ENCODE data around the gene TNS3. TPM values are rescaled to one million over a fixed set of nuclear protein-coding genes. Genes with fewer than 3 reads are reported as not detected.

The TNS3 gene
- total and polyA plus RNA-seq, 3 experiments from 2014 or later, result 1.4 to 1.5 TPM; not detected in 1

DNA sequence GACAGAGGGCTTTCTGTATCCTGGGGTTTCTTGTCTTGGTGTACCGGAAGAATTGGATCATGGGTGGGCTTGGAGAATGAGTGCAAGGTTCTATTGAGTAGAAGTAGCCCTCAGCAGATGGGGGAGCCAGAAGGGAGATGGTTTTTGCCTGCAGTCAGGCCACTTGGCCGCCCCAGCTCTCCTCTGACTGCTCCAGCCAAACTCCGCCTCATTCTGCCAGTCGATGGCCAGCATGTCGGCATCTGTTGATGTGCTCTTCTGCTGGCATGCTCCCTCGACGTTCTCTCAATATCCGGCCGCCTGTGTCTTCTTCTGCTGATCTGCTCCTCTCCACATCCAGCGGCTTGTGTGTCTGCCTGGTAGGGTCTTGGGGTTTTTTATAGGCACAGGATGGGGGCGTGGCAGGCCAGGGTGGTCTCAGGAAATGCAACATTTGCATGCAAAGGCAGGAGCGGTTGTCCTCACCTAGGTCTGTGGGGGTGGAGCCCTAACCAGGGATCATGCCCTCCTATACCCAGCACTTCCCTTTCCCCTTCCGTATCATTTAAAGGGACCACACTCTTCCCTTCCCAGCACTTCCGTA is 40.2 kb upstream of the TNS3 start:
- H3K4me3 ChIP-seq (ENCODE audit: low read length), result no peak overlapping the region
- no peaks in the 10 kb centered on the region for H3K4me1 ChIP-seq (ENCODE audit: insufficient read depth, low read length)
- DNase-seq, result no peak
- CTCF ChIA-PET, result no interaction called here
- H3K27me3 Mint-ChIP-seq, result peaks cover 0 to 2% of the 10 kb centered on the region in 2 donors
- no peak overlapping the region for H3K27ac ChIP-seq (ENCODE audit: low read depth, low read length)
- no peaks in the 10 kb centered on the region for H3K36me3 ChIP-seq (ENCODE audit: insufficient read depth, low read length)
- H3K36me3 Mint-ChIP-seq, result no peaks in the 10 kb centered on the region
- H3K27ac Mint-ChIP-seq, result peak overlapping the region in 1 of 8 donors; percentile 11
- no peaks in the 10 kb centered on the region for H3K4me1 Mint-ChIP-seq
- no peaks in the 10 kb centered on the region for H3K9me3 ChIP-seq (ENCODE audit: low read length)
- H3K4me3 Mint-ChIP-seq, result no peak overlapping the region
- peaks cover 0 to 4% (median 0%) of the 10 kb centered on the region in 5 donors for H3K9me3 Mint-ChIP-seq
- POLR2A ChIA-PET, result no interaction called here
- no peaks in the 10 kb centered on the region for H3K27me3 ChIP-seq (ENCODE audit: insufficient read depth, low read length, poor library complexity, severe bottlenecking)

DNA sequence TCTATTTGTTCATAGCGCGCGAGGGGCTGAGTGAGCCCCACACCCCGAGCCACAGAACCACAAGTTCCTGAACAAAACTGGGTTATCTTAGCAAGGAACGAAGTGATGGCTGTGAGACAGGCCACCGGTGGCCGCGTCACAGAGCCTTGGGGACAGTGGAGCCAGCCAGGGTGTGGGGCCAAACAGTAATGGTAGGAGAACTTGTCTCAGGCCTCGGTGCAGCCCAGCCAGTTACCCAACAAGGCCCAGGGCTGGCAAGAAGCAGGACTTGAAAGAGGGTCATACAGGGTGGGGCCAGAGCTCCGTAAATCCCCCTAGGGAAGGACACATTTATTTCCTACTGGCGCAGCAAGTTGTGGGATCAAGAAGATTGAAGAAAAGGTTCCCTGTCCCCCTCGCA is 39.4 kb upstream of the TNS3 start:
- no peak overlapping the region for H3K4me3 Mint-ChIP-seq
- peak overlapping the region in 1 of 8 donors; percentile 21 for H3K27ac Mint-ChIP-seq
- Histone ChIP-seq H3K36me3 (ENCODE audit: insufficient read depth, low read length) (no peaks in the 10 kb centered on the region), H3K27ac (ENCODE audit: low read depth, low read length) (no peak overlapping the region), H3K4me3 (ENCODE audit: low read length) (no peak overlapping the region), H3K4me1 (ENCODE audit: insufficient read depth, low read length) (no peaks in the 10 kb centered on the region), H3K9me3 (ENCODE audit: low read length) (no peaks in the 10 kb centered on the region), H3K27me3 (ENCODE audit: insufficient read depth, low read length, poor library complexity, severe bottlenecking) (no peaks in the 10 kb centered on the region)
- no peaks in the 10 kb centered on the region for H3K36me3 Mint-ChIP-seq
- ChIA-PET CTCF (no interaction called here), POLR2A (no interaction called here)
- peaks cover 0 to 4% (median 0%) of the 10 kb centered on the region in 5 donors for H3K9me3 Mint-ChIP-seq
- H3K4me1 Mint-ChIP-seq, result no peaks in the 10 kb centered on the region
- H3K27me3 Mint-ChIP-seq, result peaks cover 0 to 2% of the 10 kb centered on the region in 2 donors
- DNase-seq, result no peak

GRCh38 chr7:47619806-47620205 is 37.9 kb upstream of the TNS3 start:
- H3K4me3 ChIP-seq (ENCODE audit: low read length), result no peak overlapping the region
- no peak for DNase-seq
- no peak overlapping the region for H3K27ac ChIP-seq (ENCODE audit: low read depth, low read length)
- ChIA-PET CTCF (no interaction called here), POLR2A (no interaction called here)
- no peaks in the 10 kb centered on the region for H3K27me3 ChIP-seq (ENCODE audit: insufficient read depth, low read length, poor library complexity, severe bottlenecking)
- no peaks in the 10 kb centered on the region for H3K4me1 ChIP-seq (ENCODE audit: insufficient read depth, low read length)
- H3K4me3 Mint-ChIP-seq, result no peak overlapping the region
- peaks cover 0 to 2% of the 10 kb centered on the region in 2 donors for H3K27me3 Mint-ChIP-seq
- H3K27ac Mint-ChIP-seq, result no peak overlapping the region
- H3K4me1 Mint-ChIP-seq, result no peaks in the 10 kb centered on the region
- no peaks in the 10 kb centered on the region for H3K36me3 Mint-ChIP-seq
- no peaks in the 10 kb centered on the region for H3K36me3 ChIP-seq (ENCODE audit: insufficient read depth, low read length)
- no peaks in the 10 kb centered on the region for H3K9me3 ChIP-seq (ENCODE audit: low read length)
- peaks cover 0 to 2% (median 0%) of the 10 kb centered on the region in 5 donors for H3K9me3 Mint-ChIP-seq

DNA sequence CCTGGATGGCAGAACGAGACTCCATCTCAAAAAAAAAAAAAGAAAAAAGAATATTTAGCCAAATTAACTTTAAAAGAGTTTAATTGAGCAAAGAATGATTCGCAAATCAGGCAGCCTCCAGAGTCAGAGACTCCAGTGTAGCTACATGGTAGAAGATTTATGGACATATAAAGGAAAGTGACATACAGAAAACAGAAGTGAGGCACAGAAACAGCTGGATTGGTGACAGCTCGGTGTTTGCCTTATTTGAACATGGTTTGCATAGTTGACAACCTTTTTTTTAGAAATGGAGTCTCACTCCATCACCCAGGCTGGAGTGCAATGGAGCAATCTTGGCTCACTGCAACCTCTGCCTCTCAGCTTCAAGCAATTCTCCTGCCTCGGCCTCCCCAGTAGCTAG is 35.2 kb upstream of the TNS3 start:
- Mint-ChIP-seq H3K9me3 (no peaks in the 10 kb centered on the region), H3K27me3 (peaks cover 0 to 2% of the 10 kb centered on the region in 2 donors), H3K4me3 (no peak overlapping the region), H3K4me1 (no peaks in the 10 kb centered on the region), H3K36me3 (no peaks in the 10 kb centered on the region), H3K27ac (no peak overlapping the region)
- POLR2A ChIA-PET, result no interaction called here
- Histone ChIP-seq H3K27ac (ENCODE audit: low read depth, low read length) (no peak overlapping the region), H3K36me3 (ENCODE audit: insufficient read depth, low read length) (no peaks in the 10 kb centered on the region), H3K4me1 (ENCODE audit: insufficient read depth, low read length) (no peaks in the 10 kb centered on the region), H3K27me3 (ENCODE audit: insufficient read depth, low read length, poor library complexity, severe bottlenecking) (no peaks in the 10 kb centered on the region), H3K4me3 (ENCODE audit: low read length) (no peak overlapping the region), H3K9me3 (ENCODE audit: low read length) (no peaks in the 10 kb centered on the region)
- CTCF ChIA-PET, result no interaction called here
- no peak for DNase-seq

DNA sequence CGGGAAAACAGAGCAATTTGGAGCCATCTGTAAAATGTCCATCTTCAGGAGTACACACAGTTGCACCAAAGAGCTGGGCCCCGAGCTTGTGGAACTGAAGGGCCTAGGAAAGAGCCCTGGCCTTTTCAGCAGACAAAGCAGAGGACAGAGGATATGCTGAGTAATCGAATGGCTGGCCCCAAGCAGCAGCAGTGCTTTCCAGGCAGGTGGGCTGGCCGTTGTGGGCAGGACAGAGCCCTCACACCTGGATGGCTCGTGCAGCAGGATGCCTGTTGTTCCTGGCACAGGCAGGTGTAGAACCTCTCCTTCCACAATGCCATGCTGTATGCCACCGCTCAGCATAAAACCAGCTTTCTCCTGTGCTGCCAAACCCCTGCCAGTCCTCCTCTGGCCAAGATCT is 32.5 kb upstream of the TNS3 start:
- H3K27me3 Mint-ChIP-seq, result no peaks in the 10 kb centered on the region
- Histone ChIP-seq H3K4me1 (ENCODE audit: insufficient read depth, low read length) (no peaks in the 10 kb centered on the region), H3K9me3 (ENCODE audit: low read length) (no peaks in the 10 kb centered on the region), H3K27ac (ENCODE audit: low read depth, low read length) (no peak overlapping the region), H3K4me3 (ENCODE audit: low read length) (no peak overlapping the region), H3K27me3 (ENCODE audit: insufficient read depth, low read length, poor library complexity, severe bottlenecking) (no peaks in the 10 kb centered on the region), H3K36me3 (ENCODE audit: insufficient read depth, low read length) (no peaks in the 10 kb centered on the region)
- no peak overlapping the region for H3K4me3 Mint-ChIP-seq
- H3K4me1 Mint-ChIP-seq, result no peaks in the 10 kb centered on the region
- no peaks in the 10 kb centered on the region for H3K9me3 Mint-ChIP-seq
- H3K27ac Mint-ChIP-seq, result no peak overlapping the region
- DNase-seq, result no peak
- no peaks in the 10 kb centered on the region for H3K36me3 Mint-ChIP-seq
- CTCF ChIA-PET, result no interaction called here
- POLR2A ChIA-PET, result no interaction called here

GRCh38 chr7:47611045-47611511 is 29.2 kb upstream of the TNS3 start:
- Mint-ChIP-seq H3K9me3 (no peaks in the 10 kb centered on the region), H3K4me3 (no peak overlapping the region), H3K4me1 (no peaks in the 10 kb centered on the region), H3K36me3 (no peaks in the 10 kb centered on the region), H3K27me3 (no peaks in the 10 kb centered on the region), H3K27ac (no peak overlapping the region)
- H3K36me3 ChIP-seq (ENCODE audit: insufficient read depth, low read length), result no peaks in the 10 kb centered on the region
- POLR2A ChIA-PET, result no interaction called here
- no peak for DNase-seq
- H3K4me3 ChIP-seq (ENCODE audit: low read length), result no peak overlapping the region
- CTCF ChIA-PET, result no interaction called here
- no peaks in the 10 kb centered on the region for H3K4me1 ChIP-seq (ENCODE audit: insufficient read depth, low read length)
- no peaks in the 10 kb centered on the region for H3K27me3 ChIP-seq (ENCODE audit: insufficient read depth, low read length, poor library complexity, severe bottlenecking)
- H3K27ac ChIP-seq (ENCODE audit: low read depth, low read length), result no peak overlapping the region
- no peaks in the 10 kb centered on the region for H3K9me3 ChIP-seq (ENCODE audit: low read length)

DNA sequence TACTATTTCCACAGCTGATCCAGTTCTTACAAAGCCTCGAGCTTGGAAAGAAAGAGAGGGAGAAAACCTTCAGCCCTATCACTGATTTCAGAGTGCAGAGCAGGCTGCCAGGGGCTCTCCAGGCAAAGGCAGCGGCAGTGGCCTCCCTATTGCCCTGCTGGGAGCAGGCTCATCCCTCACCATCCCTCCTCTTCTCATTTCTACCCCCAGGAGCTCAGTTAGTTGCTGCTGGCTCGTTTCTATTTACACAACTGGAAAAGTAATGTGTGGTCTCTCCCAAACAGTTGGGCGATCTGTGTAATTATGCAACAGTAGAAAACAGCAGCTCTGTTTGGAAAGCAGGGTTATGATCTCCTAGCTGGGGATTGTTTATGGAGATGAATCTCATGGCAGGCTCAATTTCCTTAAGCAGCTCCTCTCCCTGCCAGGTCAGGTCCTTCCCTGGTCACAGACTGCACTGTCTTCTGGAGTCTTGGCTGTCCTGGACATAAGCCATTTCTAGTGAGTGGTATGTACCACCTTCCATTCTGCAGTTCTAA is 28.7 kb upstream of the TNS3 start:
- H3K4me3 ChIP-seq (ENCODE audit: low read length), result no peak overlapping the region
- ChIA-PET POLR2A (no interaction called here), CTCF (no interaction called here)
- H3K27ac ChIP-seq (ENCODE audit: low read depth, low read length), result no peak overlapping the region
- H3K36me3 Mint-ChIP-seq, result no peaks in the 10 kb centered on the region
- no peaks in the 10 kb centered on the region for H3K27me3 Mint-ChIP-seq
- H3K27ac Mint-ChIP-seq, result no peak overlapping the region
- no peak for DNase-seq
- H3K27me3 ChIP-seq (ENCODE audit: insufficient read depth, low read length, poor library complexity, severe bottlenecking), result no peaks in the 10 kb centered on the region
- H3K9me3 Mint-ChIP-seq, result no peaks in the 10 kb centered on the region
- H3K9me3 ChIP-seq (ENCODE audit: low read length), result no peaks in the 10 kb centered on the region
- no peaks in the 10 kb centered on the region for H3K36me3 ChIP-seq (ENCODE audit: insufficient read depth, low read length)
- H3K4me1 Mint-ChIP-seq, result no peaks in the 10 kb centered on the region
- H3K4me3 Mint-ChIP-seq, result no peak overlapping the region
- H3K4me1 ChIP-seq (ENCODE audit: insufficient read depth, low read length), result no peaks in the 10 kb centered on the region

GRCh38 chr7:47609803-47610452 is 28.0 kb upstream of the TNS3 start:
- H3K36me3 ChIP-seq (ENCODE audit: insufficient read depth, low read length), result no peaks in the 10 kb centered on the region
- no peaks in the 10 kb centered on the region for H3K9me3 ChIP-seq (ENCODE audit: low read length)
- H3K4me3 ChIP-seq (ENCODE audit: low read length), result no peak overlapping the region
- no peaks in the 10 kb centered on the region for H3K4me1 Mint-ChIP-seq
- no peaks in the 10 kb centered on the region for H3K27me3 Mint-ChIP-seq
- H3K9me3 Mint-ChIP-seq, result peaks cover 0 to 1% (median 0%) of the 10 kb centered on the region in 5 donors
- no peaks in the 10 kb centered on the region for H3K36me3 Mint-ChIP-seq
- no peaks in the 10 kb centered on the region for H3K4me1 ChIP-seq (ENCODE audit: insufficient read depth, low read length)
- POLR2A ChIA-PET, result no interaction called here
- no peak for DNase-seq
- no peak overlapping the region for H3K27ac ChIP-seq (ENCODE audit: low read depth, low read length)
- H3K27me3 ChIP-seq (ENCODE audit: insufficient read depth, low read length, poor library complexity, severe bottlenecking), result no peaks in the 10 kb centered on the region
- no peak overlapping the region for H3K27ac Mint-ChIP-seq
- CTCF ChIA-PET, result no interaction called here
- H3K4me3 Mint-ChIP-seq, result no peak overlapping the region

Measured in CD8-positive, alpha-beta memory T cell (primary cell).